Measurements from ENCODE around the gene GCNT3.
"Not testable (repeated sequence)": the region's sequence is repeated elsewhere in the genome, so short reads cannot be mapped to it uniquely, and the experiment has no call there.

Gene GCNT3

DNA sequence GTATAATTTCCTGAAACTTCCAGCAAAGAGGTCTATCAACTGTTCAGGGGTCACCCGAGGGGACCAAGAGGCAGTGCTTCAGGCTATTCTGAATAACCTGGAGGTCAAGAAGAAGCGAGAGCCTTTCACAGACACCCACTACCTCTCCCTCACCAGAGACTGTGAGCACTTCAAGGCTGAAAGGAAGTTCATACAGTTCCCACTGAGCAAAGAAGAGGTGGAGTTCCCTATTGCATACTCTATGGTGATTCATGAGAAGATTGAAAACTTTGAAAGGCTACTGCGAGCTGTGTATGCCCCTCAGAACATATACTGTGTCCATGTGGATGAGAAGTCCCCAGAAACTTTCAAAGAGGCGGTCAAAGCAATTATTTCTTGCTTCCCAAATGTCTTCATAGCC lies 6.8 kb downstream of the GCNT3 start:
- no peak for DNase-seq

DNA sequence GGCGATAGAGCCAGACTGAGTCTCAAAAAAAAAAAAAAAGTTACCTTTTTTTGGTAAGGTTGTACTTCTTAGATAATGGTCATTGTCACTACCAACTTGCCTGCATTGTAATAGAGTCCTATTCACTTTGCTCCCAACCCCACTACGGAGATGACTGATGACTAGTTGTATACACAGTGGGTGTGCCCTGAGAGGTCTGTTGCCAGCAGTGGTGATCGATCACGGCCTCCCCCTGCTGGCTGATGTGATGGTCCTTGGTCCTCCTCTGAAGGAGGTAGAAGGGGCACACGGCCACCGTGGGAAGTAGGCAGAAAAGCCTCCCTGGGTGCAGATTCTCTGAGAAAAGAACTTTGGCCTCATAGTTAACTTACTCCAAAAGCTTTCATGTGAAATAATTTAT lies 10.7 kb downstream of the GCNT3 start:
- no peak for DNase-seq

DNA sequence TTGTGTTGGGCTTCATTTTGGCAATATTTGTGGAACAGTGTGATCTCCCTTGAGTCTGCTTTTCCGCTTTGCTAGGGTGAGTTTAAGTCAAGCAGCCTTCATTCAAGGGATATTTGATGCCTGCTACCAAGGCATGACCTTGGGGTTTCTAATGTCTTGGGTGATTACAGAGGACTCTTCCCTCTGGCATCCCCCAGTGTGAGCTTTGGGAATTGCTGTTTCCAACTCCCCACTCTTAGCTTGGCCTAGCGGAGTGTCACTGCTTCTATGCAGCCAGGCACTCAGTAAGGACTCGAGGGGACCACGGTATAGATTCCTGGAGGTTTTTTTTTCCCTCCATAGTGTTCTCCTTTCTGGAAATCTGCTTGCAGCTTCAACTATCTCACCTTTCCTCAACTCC lies 21.1 kb downstream of the GCNT3 start:
- DNase-seq = no peak

DNA sequence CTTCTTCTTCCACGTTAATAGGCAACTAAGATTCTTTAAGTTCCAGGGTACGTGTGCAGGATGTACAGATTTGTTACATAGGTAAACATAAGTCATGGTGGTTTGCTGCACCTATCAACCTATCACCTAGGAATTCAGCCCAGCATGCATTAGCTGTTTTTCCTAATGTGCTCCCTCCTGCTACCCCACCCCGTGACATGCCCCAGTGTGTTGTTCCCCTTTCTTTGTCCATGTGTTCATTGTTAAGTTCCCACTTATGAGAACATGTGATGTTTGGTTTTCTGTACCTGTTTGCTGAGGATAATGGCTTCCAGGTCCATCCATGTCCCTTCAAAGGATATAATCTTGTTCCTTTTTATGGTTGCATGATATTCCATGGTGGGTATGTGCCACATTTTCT lies 24.6 kb downstream of the GCNT3 start:
- no peak for DNase-seq

DNA sequence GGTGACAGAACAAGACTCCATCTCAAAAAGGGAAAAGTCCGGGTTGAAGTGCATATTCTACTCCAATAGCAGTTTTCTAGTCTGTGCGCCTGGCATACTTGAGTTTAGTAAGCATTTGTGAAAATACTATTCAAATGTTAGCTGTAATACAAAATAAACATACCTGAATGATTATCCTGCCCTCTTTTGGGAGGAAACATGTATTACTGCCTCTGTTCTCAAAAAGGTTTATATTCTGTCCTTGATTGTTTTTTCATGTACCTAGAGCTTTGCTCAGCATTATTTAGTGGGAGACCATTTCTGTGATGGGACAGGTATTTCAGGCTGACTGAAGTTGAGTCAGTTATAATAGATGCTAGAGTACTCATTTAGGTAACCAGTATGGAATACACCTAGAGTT lies 25.9 kb downstream of the GCNT3 start:
- not testable (repeated sequence) for DNase-seq

DNA sequence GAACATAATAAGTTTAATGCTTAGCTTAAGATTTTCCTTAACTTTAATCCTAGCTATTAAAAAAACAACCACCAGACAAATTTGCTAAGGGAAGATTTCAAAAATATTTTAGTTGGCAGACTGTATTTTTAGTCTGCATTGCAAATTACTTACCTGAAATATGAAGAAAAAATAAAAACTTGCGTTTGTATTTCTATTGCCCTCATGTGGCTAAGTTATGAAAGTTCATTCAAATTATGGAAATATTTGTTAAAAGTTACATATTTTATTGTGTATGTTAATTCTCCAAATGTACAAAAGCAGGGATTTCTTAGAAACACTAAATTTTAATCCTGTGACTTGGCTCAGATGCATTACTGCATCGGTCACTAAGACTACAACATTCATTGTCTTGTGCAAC lies 30.8 kb downstream of the GCNT3 start:
- DNase-seq = no peak

DNA sequence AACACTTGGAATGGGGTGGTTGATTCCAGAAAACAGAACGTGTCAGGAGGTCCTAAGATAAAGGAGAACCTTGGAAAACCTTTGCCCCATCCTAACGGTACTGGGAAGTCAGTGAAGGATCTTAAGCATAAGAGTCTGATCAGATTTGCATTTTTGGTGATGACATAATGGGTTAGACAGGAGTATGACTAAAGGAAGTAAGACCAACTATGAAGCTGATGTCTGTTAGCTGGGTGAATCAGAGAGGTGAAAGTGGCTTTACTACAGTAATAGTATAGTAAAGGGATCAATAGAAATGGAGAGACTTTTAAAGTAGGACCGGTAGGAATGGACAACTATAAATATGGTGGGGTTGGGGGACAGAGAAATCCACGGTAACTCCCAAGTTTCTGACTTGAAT lies 33.2 kb downstream of the GCNT3 start:
- no peak for DNase-seq

DNA sequence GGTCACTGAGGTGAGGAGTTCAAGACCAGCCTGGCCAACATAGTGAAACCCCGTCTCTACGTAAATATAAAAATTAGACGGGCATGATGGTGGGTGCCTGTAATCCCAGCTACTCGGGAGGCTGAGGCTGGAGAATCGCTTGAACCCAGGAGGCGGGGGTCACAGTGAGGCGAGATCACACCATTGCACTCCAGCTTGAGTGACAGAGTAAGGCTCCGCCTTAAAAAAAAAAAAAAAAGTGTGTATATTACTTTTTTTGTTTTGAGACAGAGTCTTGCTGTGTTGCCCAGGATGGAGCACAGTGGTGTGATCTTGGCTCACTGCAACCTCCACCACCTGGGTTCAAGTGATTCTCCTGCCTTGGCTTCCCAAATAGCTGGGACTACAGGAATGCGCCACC lies 34.2 kb downstream of the GCNT3 start:
- DNase-seq = not testable (repeated sequence)

DNA sequence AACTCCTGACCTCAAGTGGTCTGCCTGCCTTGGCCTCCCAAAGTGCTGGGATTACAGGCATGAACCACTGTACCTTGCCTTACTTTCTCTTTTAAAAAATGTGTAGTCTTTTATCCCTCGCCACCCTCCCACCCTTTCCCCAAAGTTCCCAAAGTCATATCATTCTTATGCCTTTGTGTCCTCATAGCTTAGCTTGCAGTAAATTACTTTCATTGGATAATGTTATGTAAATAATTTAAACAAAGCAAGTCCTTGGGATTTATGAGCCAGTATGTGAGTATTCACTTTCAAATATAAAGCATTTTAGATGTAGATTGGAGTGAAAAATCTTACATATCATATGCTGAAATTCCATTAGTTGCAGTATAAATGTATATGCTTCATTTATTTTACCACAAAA lies 34.7 kb downstream of the GCNT3 start:
- DNase-seq = no peak

DNA sequence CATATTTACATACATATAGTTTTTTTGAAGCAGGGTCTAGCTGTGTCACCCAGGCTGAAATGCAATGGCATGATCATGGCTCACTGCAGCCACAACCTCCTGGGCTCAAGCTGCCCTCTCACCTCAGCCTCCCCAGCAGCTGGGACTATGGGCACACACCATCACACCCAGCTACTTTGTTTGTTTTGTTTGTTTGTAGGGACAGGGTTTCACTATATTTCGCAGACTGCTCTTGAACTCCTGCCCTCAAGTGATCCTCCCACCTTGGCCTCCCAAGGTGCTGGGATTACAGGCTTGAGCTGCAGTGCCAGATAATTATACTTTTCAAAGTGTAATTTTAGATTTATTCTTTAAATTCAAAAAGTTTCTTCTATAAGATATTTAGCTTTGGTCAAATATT lies 35.5 kb downstream of the GCNT3 start:
- no peak for DNase-seq

DNA sequence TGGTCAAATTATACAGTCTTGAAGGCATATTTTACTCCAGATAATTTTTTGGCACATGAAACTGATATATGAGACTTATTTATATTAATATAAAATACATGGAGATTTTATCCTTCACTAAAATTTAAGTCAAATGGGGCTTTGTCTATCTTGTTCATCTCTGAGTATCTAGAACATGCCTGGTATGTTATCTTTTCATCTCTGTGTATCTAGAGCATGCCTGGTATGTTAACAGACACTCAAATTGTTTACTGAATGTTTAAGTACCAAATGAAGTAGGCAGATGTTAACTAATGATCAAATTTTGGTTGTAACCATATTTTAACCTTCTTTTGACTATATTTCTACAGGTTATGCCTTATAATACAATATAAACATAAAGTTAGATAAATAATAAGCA lies 38.0 kb downstream of the GCNT3 start:
- DNase-seq = no peak

DNA sequence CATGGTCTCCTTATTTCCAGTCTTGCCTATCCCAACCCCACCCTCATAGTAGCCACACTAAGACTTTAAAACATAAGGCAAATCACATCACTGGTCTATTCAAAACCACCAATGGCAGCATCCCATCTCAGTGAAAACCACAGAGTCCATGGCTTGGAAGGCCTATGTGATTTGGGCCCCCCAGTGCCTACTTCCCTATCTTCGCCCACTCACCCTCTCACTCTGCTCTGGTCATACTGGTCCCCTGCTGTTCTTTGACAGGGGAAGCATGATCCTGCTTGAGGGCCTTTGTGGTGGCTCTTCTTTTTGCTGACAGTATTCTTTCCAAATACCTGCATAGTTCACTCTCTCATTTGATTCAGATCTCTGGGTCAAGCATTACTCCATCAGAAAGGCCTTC lies 42.5 kb downstream of the GCNT3 start:
- DNase-seq = no peak

DNA sequence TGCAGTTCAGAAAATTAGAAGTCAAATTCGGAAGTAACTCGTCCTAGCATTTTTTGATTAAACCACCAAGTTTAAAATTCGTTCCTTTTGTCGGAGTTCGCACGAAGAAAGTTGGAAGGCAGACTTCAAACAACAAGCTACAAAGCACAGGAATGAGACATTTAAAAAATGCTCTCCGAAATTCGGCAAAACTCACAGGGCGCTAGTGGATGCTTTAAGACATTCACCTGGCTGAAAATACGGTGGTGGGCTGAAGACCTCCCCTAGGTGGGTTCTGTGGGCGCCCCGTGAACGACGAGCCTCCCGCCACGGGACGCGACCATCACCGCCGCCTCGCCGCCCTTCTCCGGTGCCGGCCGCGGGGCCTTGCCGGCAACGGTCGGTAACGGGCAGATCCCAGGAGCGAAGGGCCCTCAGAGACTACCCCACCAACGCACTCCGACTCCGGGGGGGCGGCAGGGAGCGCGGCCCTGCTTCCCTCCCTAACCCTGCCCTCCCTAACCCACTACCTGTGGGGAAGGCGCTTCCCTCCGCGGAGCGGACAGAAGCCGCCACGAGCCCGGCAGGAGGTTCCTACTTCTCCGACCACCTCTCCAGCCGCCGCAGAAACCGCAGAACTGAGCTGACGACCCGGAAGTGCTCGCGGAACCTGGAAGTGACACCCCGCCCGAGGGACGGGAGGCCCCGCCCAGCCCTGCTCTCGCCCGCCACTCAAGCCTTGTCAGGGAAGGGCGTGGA lies 45.5 kb downstream of the GCNT3 start, which contains the start of gene GTF2A2:
Gene GTF2A2 (minus strand): TSS at position 619 of the 738 bp plus-strand sequence. CDS start 5,238 bp downstream, outside the sequence.
- DNase-seq = peak; percentile 84

DNA sequence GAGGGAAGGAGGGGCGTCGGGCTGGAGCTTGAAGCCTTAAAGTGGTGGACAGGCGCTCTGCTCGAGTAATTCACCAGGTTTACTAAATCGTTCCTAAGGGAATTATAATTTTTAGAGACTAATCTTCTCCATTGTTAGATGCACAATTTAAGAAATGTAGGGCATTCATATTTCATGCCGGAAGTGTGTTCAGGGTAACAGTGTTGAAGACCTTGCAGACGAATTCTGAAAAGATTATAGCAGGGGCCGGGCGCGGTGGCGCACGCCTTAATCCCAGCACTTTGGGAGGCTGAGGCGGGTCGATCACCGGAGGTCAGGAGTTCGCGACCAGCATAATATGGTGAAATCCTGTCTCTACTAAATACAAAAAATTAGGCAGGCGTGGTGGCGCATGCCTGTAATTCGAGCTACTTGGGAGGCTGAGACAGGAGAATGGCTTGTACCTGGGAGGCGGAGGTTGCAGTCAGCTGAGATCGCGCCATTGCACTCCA lies 46.1 kb downstream of the GCNT3 start:
- DNase-seq = no peak

DNA sequence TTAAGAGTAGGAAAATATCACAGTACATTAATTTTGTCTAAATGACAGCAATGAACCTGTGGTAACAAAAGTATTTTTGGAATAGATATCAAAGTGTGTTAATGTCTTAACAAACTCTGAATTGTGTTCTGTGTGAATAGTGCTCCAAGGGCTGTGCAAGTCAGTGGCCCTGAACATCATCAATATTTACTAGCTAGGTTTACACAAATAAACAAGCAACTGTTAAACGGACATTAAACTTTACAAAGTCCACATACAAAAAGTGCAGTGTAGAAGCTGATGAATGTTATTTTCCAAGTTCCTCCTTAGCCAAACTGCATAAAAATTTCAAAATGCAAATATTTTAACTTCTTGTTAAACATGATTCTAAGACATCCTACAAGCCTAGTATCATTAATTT lies 47.8 kb downstream of the GCNT3 start:
- DNase-seq = no peak

DNA sequence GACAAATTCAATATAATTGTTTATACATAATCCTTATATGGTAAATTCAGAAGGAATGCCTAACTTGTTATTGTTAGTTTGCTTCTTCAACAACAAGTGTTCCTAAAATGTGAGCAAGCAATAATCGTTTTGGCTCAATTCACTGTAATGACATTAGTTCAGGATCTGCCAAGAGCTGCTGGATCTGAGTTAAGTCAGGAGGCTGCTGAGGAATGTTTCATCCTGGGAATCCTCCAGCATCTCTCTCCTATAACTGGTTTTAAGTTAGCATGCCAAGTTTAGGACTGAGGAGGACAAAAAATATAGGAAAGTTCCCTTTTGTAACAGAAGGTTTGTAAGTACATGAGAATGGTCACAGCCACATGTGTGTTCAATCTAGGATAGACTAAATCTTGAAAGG lies 50.7 kb downstream of the GCNT3 start:
- no peak for DNase-seq

DNA sequence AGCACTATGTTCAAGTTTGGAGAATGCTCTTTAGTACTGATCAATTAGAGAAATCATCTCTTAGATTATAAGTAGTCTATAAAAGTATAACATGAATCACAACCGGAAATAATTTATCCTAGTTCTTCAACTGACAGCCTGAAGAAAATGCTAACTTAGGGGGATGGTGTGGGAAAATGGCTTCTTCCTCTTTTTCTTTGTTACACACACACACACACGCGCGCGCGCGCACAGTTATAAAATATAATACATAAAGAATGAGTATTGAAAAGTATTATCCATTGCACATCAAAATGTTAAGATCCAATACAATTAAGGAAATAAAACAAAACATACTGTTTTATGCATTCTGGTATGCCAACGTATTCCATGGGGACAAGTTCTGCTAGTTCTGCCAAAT lies 57.0 kb downstream of the GCNT3 start:
- DNase-seq = no peak

Measured in NCI-H524 treated with DMSO at 0.1 percent for 48 hours (cell line).